Measurements from ENCODE around the gene BEX2.
A peak's percentile ranks its signal among the peaks of the same experiment; 100 is the strongest.
"Not testable (repeated sequence)": the region's sequence is repeated elsewhere in the genome, so short reads cannot be mapped to it uniquely, and the experiment has no call there.

BEX2 gene

DNA sequence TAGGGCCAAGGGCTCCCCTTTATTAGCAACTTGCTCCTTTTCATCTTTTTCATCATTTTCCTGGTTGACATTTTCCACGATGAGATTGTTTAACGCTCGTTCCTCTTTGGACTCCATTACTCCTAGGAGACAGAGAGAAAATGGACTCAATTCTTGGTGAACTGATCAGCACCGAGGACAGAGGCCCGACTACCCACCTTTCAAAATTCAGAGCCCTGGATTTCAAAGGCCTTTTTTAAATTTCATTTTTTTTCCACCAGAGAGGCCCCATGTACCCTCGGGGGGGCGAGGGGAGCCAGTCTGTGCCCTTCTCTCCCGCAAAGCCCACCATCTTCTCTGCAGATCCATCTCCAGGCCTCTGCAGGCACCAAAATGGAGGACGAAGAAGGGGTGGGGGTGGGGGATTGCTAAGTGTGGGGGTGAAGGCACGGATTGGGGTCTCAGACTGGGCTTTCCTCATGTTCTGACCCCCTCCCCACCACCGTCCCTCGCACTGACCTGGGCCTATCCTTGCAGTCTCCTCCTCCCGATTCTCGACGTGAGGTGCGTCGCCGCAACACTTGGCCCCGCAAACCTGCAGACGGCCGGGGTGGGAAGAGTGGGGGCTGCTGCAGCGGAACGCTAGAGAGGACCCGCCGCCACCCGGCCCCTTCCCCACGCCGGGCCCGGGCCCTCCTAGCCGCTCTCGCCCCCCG is 783 bp downstream of the BEX2 start:
- H2AFZ ChIP-seq = peak overlapping the region; percentile 87
- H3K79me2 ChIP-seq = no peaks in the 10 kb centered on the region
- H3K27me3 ChIP-seq (ENCODE audit: control insufficient read depth, insufficient read depth, low read length) = no peaks in the 10 kb centered on the region
- H3K9me3 ChIP-seq (ENCODE audit: control insufficient read depth, low read length) = no peaks in the 10 kb centered on the region
- H3K36me3 ChIP-seq (ENCODE audit: control insufficient read depth, insufficient read depth, low read length) = no peaks in the 10 kb centered on the region
- TF ChIP-seq, protein P1, sequence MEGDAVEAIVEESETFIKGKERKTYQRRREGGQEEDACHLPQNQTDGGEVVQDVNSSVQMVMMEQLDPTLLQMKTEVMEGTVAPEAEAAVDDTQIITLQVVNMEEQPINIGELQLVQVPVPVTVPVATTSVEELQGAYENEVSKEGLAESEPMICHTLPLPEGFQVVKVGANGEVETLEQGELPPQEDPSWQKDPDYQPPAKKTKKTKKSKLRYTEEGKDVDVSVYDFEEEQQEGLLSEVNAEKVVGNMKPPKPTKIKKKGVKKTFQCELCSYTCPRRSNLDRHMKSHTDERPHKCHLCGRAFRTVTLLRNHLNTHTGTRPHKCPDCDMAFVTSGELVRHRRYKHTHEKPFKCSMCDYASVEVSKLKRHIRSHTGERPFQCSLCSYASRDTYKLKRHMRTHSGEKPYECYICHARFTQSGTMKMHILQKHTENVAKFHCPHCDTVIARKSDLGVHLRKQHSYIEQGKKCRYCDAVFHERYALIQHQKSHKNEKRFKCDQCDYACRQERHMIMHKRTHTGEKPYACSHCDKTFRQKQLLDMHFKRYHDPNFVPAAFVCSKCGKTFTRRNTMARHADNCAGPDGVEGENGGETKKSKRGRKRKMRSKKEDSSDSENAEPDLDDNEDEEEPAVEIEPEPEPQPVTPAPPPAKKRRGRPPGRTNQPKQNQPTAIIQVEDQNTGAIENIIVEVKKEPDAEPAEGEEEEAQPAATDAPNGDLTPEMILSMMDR (IDR thresholded peaks at IDR 0.05) = no peak
- H3K4me1 ChIP-seq = no peaks in the 10 kb centered on the region
- H3K27ac ChIP-seq = peak overlapping the region; percentile 97
- peak overlapping the region; percentile 72 for H3K4me3 ChIP-seq (ENCODE audit: low read depth, low read length)
- H3K4me2 ChIP-seq (ENCODE audit: low read length) = peak overlapping the region; percentile 68
- H3K9ac ChIP-seq = peak overlapping the region; percentile 94

DNA sequence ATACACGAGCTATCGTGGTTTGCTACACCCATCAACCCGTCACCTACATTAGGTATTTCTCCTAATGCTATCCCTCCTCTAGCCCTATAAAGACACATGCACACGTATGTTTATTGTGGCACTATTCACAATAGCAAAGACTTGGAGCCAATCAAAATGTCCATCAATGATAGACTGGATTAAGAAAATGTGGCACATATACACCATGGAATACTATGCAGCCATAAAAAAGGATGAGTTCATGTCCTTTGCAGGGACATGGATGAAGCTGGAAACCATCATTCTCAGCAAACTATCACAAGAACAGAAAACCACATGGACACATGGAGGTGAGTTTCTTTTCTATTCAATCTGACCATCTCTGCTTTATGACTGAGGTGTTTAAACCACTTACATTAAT is 5.1 kb downstream of the BEX2 start:
- not testable (repeated sequence) for H3K79me2 ChIP-seq; H3K27me3 ChIP-seq (ENCODE audit: control insufficient read depth, insufficient read depth, low read length); H3K36me3 ChIP-seq (ENCODE audit: control insufficient read depth, insufficient read depth, low read length); H3K9ac ChIP-seq; H3K4me1 ChIP-seq; H3K9me3 ChIP-seq (ENCODE audit: control insufficient read depth, low read length); H2AFZ ChIP-seq; H3K4me3 ChIP-seq (ENCODE audit: low read depth, low read length); H3K4me2 ChIP-seq (ENCODE audit: low read length); H3K27ac ChIP-seq

DNA sequence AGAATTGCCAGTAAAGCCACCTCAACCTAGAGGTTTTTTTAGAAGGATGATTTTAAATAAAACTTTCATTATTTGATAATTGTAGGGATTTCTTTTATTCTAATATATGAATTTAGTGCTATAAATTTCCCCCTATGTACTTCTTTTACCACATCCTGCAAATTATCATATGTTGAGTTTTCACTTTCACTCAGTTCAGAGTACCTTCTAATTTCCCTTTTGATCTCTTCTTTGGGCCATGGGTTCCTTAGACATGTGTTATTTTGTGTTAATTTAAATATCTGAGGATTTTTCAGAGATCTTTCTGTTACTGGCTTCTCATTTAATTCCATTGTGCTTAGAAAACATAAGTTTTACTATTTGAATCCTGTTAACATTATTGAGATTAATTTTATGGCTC is 6.1 kb downstream of the BEX2 start:
- H3K36me3 ChIP-seq (ENCODE audit: control insufficient read depth, insufficient read depth, low read length) = no peaks in the 10 kb centered on the region
- TF ChIP-seq, protein P1 (IDR thresholded peaks at IDR 0.05) = no peak
- no peak overlapping the region for H3K27ac ChIP-seq

DNA sequence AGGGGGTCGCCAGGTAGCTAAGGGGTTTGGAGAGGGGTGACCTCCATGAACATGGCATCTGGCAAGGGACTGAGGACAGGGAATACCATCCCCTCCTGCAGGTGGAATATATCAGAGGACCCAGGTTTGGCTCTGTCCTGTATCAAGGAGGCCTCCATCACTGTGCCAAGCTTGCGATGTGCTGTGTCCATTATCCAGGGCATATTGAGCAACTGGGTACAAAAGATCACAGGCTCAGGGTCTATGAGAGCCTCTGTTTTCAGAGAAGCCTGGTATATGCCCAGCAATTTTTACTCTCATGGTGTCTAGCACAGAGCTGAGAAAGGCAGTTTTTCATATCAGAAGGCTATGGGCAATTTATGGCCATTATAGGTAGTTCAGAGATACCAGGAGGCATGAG is 17.7 kb downstream of the BEX2 start:
- no peaks in the 10 kb centered on the region for H3K4me1 ChIP-seq
- H3K4me2 ChIP-seq (ENCODE audit: low read length) = no peak overlapping the region
- TF ChIP-seq, protein P1 (IDR thresholded peaks at IDR 0.05) = no peak
- no peaks in the 10 kb centered on the region for H3K36me3 ChIP-seq (ENCODE audit: control insufficient read depth, insufficient read depth, low read length)
- H3K79me2 ChIP-seq = no peaks in the 10 kb centered on the region
- no peak overlapping the region for H3K9ac ChIP-seq
- H3K27ac ChIP-seq = no peak overlapping the region
- no peak overlapping the region for H3K4me3 ChIP-seq (ENCODE audit: low read depth, low read length)
- no peaks in the 10 kb centered on the region for H3K9me3 ChIP-seq (ENCODE audit: control insufficient read depth, low read length)
- H2AFZ ChIP-seq = no peak overlapping the region
- H3K27me3 ChIP-seq (ENCODE audit: control insufficient read depth, insufficient read depth, low read length) = no peaks in the 10 kb centered on the region

More for the DNA sequence above, 6.1 kb downstream of the BEX2 start:
- no peaks in the 10 kb centered on the region for H3K9me3 ChIP-seq (ENCODE audit: control insufficient read depth, low read length)
- H2AFZ ChIP-seq = no peak overlapping the region
- H3K4me3 ChIP-seq (ENCODE audit: low read depth, low read length) = no peak overlapping the region
- H3K79me2 ChIP-seq = no peaks in the 10 kb centered on the region
- H3K4me2 ChIP-seq (ENCODE audit: low read length) = no peak overlapping the region
- no peaks in the 10 kb centered on the region for H3K4me1 ChIP-seq
- no peaks in the 10 kb centered on the region for H3K27me3 ChIP-seq (ENCODE audit: control insufficient read depth, insufficient read depth, low read length)
- no peak overlapping the region for H3K9ac ChIP-seq

DNA sequence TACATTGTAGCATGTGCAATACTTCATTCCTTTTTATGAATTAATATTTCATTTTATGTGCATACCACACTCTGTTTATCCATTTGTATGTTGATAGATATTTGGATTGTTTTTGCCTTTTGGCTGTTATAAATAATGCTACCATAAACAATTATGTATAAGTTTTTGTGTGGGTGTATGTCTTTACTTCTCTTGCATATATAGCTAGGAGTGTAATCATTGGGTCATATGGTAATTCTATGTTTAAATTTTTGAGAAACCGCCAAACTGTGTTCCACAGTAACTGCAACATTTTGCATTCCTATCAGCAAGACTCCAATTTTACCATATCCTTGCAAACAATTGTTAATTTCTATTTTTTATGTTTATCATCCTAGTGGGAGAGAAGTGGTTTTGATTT is 31.2 kb downstream of the BEX2 start:
- Histone ChIP-seq H3K4me2 (ENCODE audit: low read length) (no peak overlapping the region), H3K9ac (no peak overlapping the region), H3K27me3 (ENCODE audit: control insufficient read depth, insufficient read depth, low read length) (no peaks in the 10 kb centered on the region), H3K4me1 (no peaks in the 10 kb centered on the region), H2AFZ (no peak overlapping the region), H3K4me3 (ENCODE audit: low read depth, low read length) (no peak overlapping the region), H3K9me3 (ENCODE audit: control insufficient read depth, low read length) (no peaks in the 10 kb centered on the region), H3K36me3 (ENCODE audit: control insufficient read depth, insufficient read depth, low read length) (no peaks in the 10 kb centered on the region), H3K27ac (no peak overlapping the region), H3K79me2 (no peaks in the 10 kb centered on the region)
- TF ChIP-seq, protein P1 (IDR thresholded peaks at IDR 0.05) = no peak

All from parathyroid adenoma (tissue), 2 donors.